ENCODE results near the gene CASS4. TPM values are rescaled to one million over a fixed set of nuclear protein-coding genes. Genes with fewer than 3 reads are reported as not detected.

CASS4 gene
- polyA plus RNA-seq, 2 of the 4 experiments (the other 2 are of a cell fraction) = 0.09 TPM

- Histone ChIP-seq H3K4me3 (no peak overlapping the region), H3K9me3 (no peaks in the 10 kb centered on the region), H3K4me1 (peaks cover 13% of the 10 kb centered on the region; the same call in 2 of the 3 replicates), H3K27ac (no peak overlapping the region), H3K4me2 (no peak overlapping the region)
- TF ChIP-seq BHLHE40 (IDR thresholded peaks at IDR 0.05; ENCODE audit: low read depth, low read length) (no peak), EP300 (IDR thresholded peaks at IDR 0.05) (no peak), POLR2AphosphoS2 (conservative IDR thresholded peaks at IDR 0.05; ENCODE audit: low read length) (no peak)
- WGBS (ENCODE audit: missing lambda C conversion rate) = 20% methylated on average over 1 of the region's 1 CpG
- ChIA-PET CTCF (interaction anchor here (0.5 to 1.3 kb wide), 2 partner anchors 12 to 23 kb away, joined by 3 to 4 read pairs; partner anchors contain the start of gene CASS4), POLR2A (no interaction called here)
- FAIRE-seq (no peak), DNase-seq (ENCODE audit: low read depth in 1 of 2, low spot score in 1 of 2) (no peak), ATAC-seq (no peak)
Observed at GRCh38 chr20:56423886-56424285, 11.8 kb downstream of the CASS4 start.

GRCh38 chr20:56424931-56425330, 12.9 kb downstream of the CASS4 start:
- WGBS (ENCODE audit: missing lambda C conversion rate) = no CpG with 5 or more reads among the region's 1 CpG
- Histone ChIP-seq H3K4me1 (peaks cover 13% of the 10 kb centered on the region; the same call in 2 of the 3 replicates), H3K9me3 (no peaks in the 10 kb centered on the region), H3K4me3 (no peak overlapping the region), H3K27ac (no peak overlapping the region), H3K4me2 (no peak overlapping the region)
- FAIRE-seq (no peak), ATAC-seq (no peak), DNase-seq (ENCODE audit: low read depth in 1 of 2, low spot score in 1 of 2) (no peak)
- ChIA-PET POLR2A (no interaction called here), CTCF (interaction anchor here (0.6 kb wide), 1 partner anchor 10 kb away, joined by 3 read pairs; no protein-coding TSS in a partner anchor)
- no peak for TF ChIP-seq ESRRA (IDR thresholded peaks at IDR 0.05; ENCODE audit: borderline replicate concordance, low read length)
- TF ChIP-seq KDM1A (IDR thresholded peaks at IDR 0.05; ENCODE audit: low read depth) = no peak
- no peak for TF ChIP-seq JUNB (IDR thresholded peaks at IDR 0.05)
- no peak for TF ChIP-seq NPAS2 (CRISPR knock-in tag; IDR thresholded peaks at IDR 0.05; ENCODE audit: borderline replicate concordance)
- TF ChIP-seq USF2 (IDR thresholded peaks at IDR 0.05) = no peak
- TF ChIP-seq EHF (CRISPR knock-in tag; IDR thresholded peaks at IDR 0.05) = no peak
- no peak for TF ChIP-seq HDAC2 (IDR thresholded peaks at IDR 0.05)
- TF ChIP-seq CTCF (IDR thresholded peaks at IDR 0.05) = no peak
- no peak for TF ChIP-seq JUN (IDR thresholded peaks at IDR 0.05)
- TF ChIP-seq FOSB (CRISPR knock-in tag; IDR thresholded peaks at IDR 0.05) = no peak
- TF ChIP-seq CHD2 (IDR thresholded peaks at IDR 0.05; ENCODE audit: low read length, partially characterized antibody) = no peak
- TF ChIP-seq TP53 (CRISPR knock-in tag; IDR thresholded peaks at IDR 0.05) = no peak
- TF ChIP-seq REST (IDR thresholded peaks at IDR 0.05) = no peak

- Histone ChIP-seq H3K4me2 (no peak overlapping the region), H3K4me3 (no peak overlapping the region), H3K27ac (no peak overlapping the region), H3K9me3 (no peaks in the 10 kb centered on the region), H3K4me1 (peaks cover 13% of the 10 kb centered on the region; the same call in 2 of the 3 replicates)
- DNase-seq (ENCODE audit: low read depth in 1 of 2, low spot score in 1 of 2) (no peak), ATAC-seq (no peak), FAIRE-seq (no peak)
- WGBS (ENCODE audit: missing lambda C conversion rate) = 81% methylated on average over 9 of the region's 9 CpGs
- CTCF ChIA-PET = interaction anchor here (0.8 kb wide), 1 partner anchor 29 kb away, joined by 3 read pairs; no protein-coding TSS in a partner anchor
- no peak for TF ChIP-seq ELK1 (IDR thresholded peaks at IDR 0.05; ENCODE audit: low read depth, low read length)
- TF ChIP-seq EHMT2 (IDR thresholded peaks at IDR 0.05; ENCODE audit: low read depth) = no peak
- no peak for TF ChIP-seq CBX2 (IDR thresholded peaks at IDR 0.05; ENCODE audit: borderline replicate concordance, low read depth)
- no peak for TF ChIP-seq BCL3 (IDR thresholded peaks at IDR 0.05)
- no peak for TF ChIP-seq HES2 (IDR thresholded peaks at IDR 0.05)
- TF ChIP-seq ZNF302 (CRISPR knock-in tag; IDR thresholded peaks at IDR 0.05) = no peak
- TF ChIP-seq RARB (CRISPR knock-in tag; IDR thresholded peaks at IDR 0.05) = no peak
- TF ChIP-seq CHD2 (IDR thresholded peaks at IDR 0.05; ENCODE audit: low read length, partially characterized antibody) = no peak
- no peak for TF ChIP-seq CHD4 (IDR thresholded peaks at IDR 0.05; ENCODE audit: borderline replicate concordance)
- TF ChIP-seq MYC (IDR thresholded peaks at IDR 0.05; ENCODE audit: borderline replicate concordance, low read length) = no peak
- TF ChIP-seq CBX8 (IDR thresholded peaks at IDR 0.05) = no peak
- POLR2A ChIA-PET = no interaction called here
Observed at GRCh38 chr20:56426026-56426425, 14.0 kb downstream of the CASS4 start.
